ENCODE measurements around the gene LPXN. TPM values are rescaled to one million over a fixed set of nuclear protein-coding genes. Genes with fewer than 3 reads are reported as not detected.

The LPXN gene
- total RNA-seq, 3 donors from 2014 or later, result 9.2 to 21.9 (median 18.3) TPM

DNA sequence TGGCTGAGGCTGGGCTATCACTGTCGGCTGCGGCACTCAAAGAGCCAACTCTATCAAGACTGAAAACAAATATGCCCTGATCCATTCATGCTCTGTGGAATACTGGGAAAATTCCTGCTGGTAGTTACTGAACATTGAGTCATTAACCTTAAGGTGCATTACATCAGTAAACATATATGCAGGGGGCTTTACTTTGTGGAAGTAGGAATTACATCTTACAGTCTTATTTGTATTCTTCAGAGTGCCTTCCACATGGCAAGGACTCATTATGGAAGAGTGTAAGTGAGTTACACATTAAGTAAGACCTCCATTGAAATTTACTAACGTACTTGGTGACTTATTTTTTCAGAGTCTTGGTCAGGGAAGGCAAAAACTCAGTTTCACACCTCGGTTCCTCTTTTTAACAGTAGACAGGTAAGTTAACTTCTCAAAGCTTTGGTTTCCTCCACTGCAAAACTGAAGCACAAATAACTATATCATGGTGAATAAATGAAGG lies 72.2 kb downstream of the LPXN start:
- intact Hi-C loops (cut with DNase I; ENCODE audit: low total_unique reads), result no loop called here
- Histone ChIP-seq H3K4me1 (no peaks in the 10 kb centered on the region), H3K27ac (no peak overlapping the region), H3K36me3 (no peaks in the 10 kb centered on the region), H3K9me3 (no peaks in the 10 kb centered on the region), H3K27me3 (no peaks in the 10 kb centered on the region), H3K4me3 (no peak overlapping the region)
- TF ChIP-seq POLR2A (IDR thresholded peaks at IDR 0.05) (no peak), POLR2AphosphoS5 (IDR thresholded peaks at IDR 0.05) (no peak)
- TF ChIP-seq, protein P1, sequence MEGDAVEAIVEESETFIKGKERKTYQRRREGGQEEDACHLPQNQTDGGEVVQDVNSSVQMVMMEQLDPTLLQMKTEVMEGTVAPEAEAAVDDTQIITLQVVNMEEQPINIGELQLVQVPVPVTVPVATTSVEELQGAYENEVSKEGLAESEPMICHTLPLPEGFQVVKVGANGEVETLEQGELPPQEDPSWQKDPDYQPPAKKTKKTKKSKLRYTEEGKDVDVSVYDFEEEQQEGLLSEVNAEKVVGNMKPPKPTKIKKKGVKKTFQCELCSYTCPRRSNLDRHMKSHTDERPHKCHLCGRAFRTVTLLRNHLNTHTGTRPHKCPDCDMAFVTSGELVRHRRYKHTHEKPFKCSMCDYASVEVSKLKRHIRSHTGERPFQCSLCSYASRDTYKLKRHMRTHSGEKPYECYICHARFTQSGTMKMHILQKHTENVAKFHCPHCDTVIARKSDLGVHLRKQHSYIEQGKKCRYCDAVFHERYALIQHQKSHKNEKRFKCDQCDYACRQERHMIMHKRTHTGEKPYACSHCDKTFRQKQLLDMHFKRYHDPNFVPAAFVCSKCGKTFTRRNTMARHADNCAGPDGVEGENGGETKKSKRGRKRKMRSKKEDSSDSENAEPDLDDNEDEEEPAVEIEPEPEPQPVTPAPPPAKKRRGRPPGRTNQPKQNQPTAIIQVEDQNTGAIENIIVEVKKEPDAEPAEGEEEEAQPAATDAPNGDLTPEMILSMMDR (IDR thresholded peaks at IDR 0.05), result no peak
- no peak for DNase-seq (ENCODE audit: low spot score in 2 of 2)

GRCh38 chr11:58502004-58502403 lies 73.7 kb downstream of the LPXN start:
- Histone ChIP-seq H3K9me3 (no peaks in the 10 kb centered on the region), H3K27me3 (no peaks in the 10 kb centered on the region), H3K4me3 (no peak overlapping the region), H3K4me1 (no peaks in the 10 kb centered on the region), H3K36me3 (no peaks in the 10 kb centered on the region), H3K27ac (no peak overlapping the region)
- no peak for DNase-seq (ENCODE audit: low spot score in 2 of 2)
- TF ChIP-seq, protein P1 (IDR thresholded peaks at IDR 0.05), result no peak
- TF ChIP-seq POLR2AphosphoS5 (IDR thresholded peaks at IDR 0.05) (no peak), POLR2A (IDR thresholded peaks at IDR 0.05) (no peak)
- intact Hi-C loops (cut with DNase I; ENCODE audit: low total_unique reads), result no loop called here

DNA sequence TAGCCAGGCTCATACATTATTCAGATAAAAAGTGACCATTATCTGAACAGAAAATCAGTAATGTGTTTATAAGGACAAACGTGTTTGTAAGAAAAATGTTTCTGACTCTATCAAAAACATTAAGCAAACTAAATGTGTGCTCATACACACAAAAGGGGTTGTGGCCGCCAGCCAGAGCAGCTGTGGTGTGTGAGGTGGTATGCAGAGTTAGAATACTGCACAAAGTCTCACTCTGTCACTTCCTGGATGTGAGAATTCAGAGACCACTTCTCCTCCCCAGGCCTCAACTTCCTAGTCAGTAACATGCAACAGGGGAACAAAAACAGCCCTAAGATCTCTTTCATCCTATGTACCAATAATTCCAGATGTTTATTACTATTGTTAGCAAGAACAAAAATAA lies 77.2 kb downstream of the LPXN start:
- Histone ChIP-seq H3K36me3 (no peaks in the 10 kb centered on the region), H3K9me3 (no peaks in the 10 kb centered on the region), H3K4me3 (no peak overlapping the region), H3K27me3 (no peaks in the 10 kb centered on the region), H3K4me1 (no peaks in the 10 kb centered on the region), H3K27ac (no peak overlapping the region)
- DNase-seq (ENCODE audit: low spot score in 2 of 2), result no peak
- intact Hi-C loops (cut with DNase I; ENCODE audit: low total_unique reads), result no loop called here
- TF ChIP-seq POLR2A (IDR thresholded peaks at IDR 0.05) (no peak), POLR2AphosphoS5 (IDR thresholded peaks at IDR 0.05) (no peak)
- TF ChIP-seq, protein P1 (IDR thresholded peaks at IDR 0.05), result no peak

DNA sequence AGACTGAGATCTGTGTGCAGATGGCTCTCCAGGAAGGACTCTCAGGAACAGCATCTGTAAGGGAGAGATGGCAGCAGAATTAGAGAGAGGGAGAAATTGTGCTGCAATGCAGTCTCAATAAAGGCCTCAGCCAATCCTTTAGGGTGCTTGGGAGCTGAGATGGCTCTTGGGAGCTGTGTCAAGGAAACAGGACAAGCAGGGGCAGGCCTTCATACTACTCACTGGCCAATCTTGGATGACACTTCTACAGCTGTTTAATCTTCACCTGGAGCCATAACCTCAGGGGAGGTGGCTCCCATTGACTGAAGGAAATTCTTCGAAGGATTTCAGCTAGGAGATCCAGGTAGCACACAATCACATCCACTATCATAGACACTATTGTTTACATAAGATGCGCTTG lies 77.7 kb downstream of the LPXN start:
- Histone ChIP-seq H3K27ac (no peak overlapping the region), H3K9me3 (no peaks in the 10 kb centered on the region), H3K4me3 (no peak overlapping the region), H3K4me1 (no peaks in the 10 kb centered on the region), H3K36me3 (no peaks in the 10 kb centered on the region), H3K27me3 (no peaks in the 10 kb centered on the region)
- DNase-seq (ENCODE audit: low spot score in 2 of 2), result no peak
- intact Hi-C loops (cut with DNase I; ENCODE audit: low total_unique reads), result no loop called here
- TF ChIP-seq POLR2A (IDR thresholded peaks at IDR 0.05) (no peak), POLR2AphosphoS5 (IDR thresholded peaks at IDR 0.05) (no peak)
- TF ChIP-seq, protein P1 (IDR thresholded peaks at IDR 0.05), result no peak

GRCh38 chr11:58495906-58496305 lies 79.8 kb downstream of the LPXN start:
- no peaks in the 10 kb centered on the region for H3K36me3 ChIP-seq
- H3K27me3 ChIP-seq, result no peaks in the 10 kb centered on the region
- intact Hi-C loops (cut with DNase I; ENCODE audit: low total_unique reads), result no loop called here
- DNase-seq (ENCODE audit: low spot score in 2 of 2), result no peak
- no peak for TF ChIP-seq POLR2AphosphoS5 (IDR thresholded peaks at IDR 0.05)
- H3K4me3 ChIP-seq, result no peak overlapping the region
- H3K9me3 ChIP-seq, result no peaks in the 10 kb centered on the region
- H3K4me1 ChIP-seq, result no peaks in the 10 kb centered on the region
- no peak overlapping the region for H3K27ac ChIP-seq

DNA sequence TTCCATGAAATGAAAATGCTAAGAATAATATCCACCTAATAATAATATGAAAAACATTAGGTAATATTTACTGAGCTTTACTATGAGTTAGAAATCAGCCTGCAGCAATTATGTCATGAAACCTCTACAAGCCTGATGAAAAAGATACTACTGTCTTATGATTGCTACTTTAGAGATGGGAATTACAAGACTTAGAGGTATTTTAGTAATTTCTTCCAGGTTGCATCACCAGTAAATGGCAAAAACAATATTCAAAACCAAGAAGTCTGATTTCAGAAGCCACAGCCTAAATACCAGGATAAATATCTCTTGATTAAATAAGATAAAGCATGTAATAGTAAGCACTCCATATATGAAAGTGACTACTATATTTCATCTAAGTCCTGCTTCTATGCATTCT lies 81.6 kb downstream of the LPXN start:
- no peak for DNase-seq (ENCODE audit: low spot score in 2 of 2)
- Histone ChIP-seq H3K36me3 (no peaks in the 10 kb centered on the region), H3K27ac (no peak overlapping the region), H3K9me3 (no peaks in the 10 kb centered on the region), H3K27me3 (no peaks in the 10 kb centered on the region), H3K4me3 (no peak overlapping the region), H3K4me1 (no peaks in the 10 kb centered on the region)
- intact Hi-C loops (cut with DNase I; ENCODE audit: low total_unique reads), result no loop called here
- TF ChIP-seq, protein P1 (IDR thresholded peaks at IDR 0.05), result no peak
- TF ChIP-seq POLR2AphosphoS5 (IDR thresholded peaks at IDR 0.05), result no peak
- no peak for TF ChIP-seq POLR2A (IDR thresholded peaks at IDR 0.05)
